ENCODE results near the gene MAPRE3.

The MAPRE3 gene

DNA sequence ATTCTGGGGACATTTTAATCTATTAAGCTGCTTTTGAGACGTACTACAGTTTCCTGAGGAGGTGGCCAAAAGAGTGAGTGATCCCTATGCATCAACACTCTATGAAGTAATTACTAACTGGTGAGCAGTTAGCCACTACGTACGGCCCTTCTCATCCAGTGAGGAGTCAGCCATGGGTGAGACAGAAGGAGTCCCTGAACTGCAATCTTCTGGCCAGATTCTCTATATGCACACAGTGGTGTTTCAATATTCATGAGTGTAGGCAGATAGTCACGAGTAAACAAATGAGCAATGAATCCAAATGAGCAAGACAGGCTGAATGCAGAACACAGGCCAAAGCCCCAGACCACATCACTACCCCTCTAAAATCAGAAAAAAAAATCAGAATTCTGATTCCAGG is 32.6 kb downstream of the MAPRE3 start:
- DNase-seq (ENCODE audit: low read depth) = no peak
- TF ChIP-seq, protein P1, sequence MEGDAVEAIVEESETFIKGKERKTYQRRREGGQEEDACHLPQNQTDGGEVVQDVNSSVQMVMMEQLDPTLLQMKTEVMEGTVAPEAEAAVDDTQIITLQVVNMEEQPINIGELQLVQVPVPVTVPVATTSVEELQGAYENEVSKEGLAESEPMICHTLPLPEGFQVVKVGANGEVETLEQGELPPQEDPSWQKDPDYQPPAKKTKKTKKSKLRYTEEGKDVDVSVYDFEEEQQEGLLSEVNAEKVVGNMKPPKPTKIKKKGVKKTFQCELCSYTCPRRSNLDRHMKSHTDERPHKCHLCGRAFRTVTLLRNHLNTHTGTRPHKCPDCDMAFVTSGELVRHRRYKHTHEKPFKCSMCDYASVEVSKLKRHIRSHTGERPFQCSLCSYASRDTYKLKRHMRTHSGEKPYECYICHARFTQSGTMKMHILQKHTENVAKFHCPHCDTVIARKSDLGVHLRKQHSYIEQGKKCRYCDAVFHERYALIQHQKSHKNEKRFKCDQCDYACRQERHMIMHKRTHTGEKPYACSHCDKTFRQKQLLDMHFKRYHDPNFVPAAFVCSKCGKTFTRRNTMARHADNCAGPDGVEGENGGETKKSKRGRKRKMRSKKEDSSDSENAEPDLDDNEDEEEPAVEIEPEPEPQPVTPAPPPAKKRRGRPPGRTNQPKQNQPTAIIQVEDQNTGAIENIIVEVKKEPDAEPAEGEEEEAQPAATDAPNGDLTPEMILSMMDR (conservative IDR thresholded peaks at IDR 0.05; ENCODE audit: low read length) = no peak
- no peak overlapping the region for H3K4me3 ChIP-seq (ENCODE audit: low read length)

GRCh38 chr2:27003857-27004256 is 33.4 kb downstream of the MAPRE3 start:
- no peak overlapping the region for H3K4me3 ChIP-seq (ENCODE audit: low read length)
- TF ChIP-seq, protein P1 (conservative IDR thresholded peaks at IDR 0.05; ENCODE audit: low read length) = no peak
- DNase-seq (ENCODE audit: low read depth) = peak; percentile 47

DNA sequence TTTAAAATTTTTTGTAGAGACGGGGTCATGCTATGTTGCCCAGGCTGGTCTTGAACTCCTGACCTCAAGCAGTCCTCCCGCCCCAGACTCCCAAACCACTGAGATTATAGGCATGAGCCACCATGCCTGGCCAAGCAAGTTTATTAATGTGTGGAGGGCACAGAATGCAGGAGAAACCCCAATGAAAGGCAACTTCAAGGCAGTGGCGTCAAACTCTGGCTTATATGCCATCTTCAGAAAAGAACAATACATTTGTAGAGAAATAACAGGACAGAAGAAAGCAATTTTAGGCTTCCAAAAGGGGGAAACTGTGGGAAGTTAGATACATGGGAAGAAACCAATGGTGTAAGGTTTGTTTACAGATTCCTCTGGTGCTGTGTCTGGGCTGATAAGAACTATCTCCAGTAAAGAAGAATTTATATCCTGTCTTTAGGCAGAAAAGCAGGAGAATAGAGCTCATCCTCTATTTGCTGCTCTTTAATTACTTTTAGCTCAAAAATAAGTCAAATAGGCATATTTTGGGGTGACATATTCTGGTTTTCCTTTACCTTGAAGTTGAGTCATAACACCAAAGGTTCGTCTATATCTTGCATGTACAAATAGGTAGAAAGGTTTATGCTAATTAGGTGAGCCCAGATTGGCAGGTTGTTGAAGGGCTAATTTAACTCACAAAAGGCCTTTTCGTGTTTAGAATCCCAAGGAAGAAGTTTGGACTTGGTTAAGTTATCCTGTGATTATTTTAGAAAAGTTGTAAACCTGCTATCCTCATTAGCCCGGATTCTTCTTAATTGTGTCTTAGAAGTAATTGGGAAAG is 36.4 kb downstream of the MAPRE3 start:
- TF ChIP-seq, protein P1 (conservative IDR thresholded peaks at IDR 0.05; ENCODE audit: low read length) = no peak
- DNase-seq (ENCODE audit: low read depth) = no peak

GRCh38 chr2:27007416-27008374 is 37.3 kb downstream of the MAPRE3 start:
- H3K4me3 ChIP-seq (ENCODE audit: low read length) = no peak overlapping the region
- no peak for DNase-seq (ENCODE audit: low read depth)
- TF ChIP-seq, protein P1 (conservative IDR thresholded peaks at IDR 0.05; ENCODE audit: low read length) = no peak

More for the DNA sequence above, 36.4 kb downstream of the MAPRE3 start:
- no peak overlapping the region for H3K4me3 ChIP-seq (ENCODE audit: low read length)

DNA sequence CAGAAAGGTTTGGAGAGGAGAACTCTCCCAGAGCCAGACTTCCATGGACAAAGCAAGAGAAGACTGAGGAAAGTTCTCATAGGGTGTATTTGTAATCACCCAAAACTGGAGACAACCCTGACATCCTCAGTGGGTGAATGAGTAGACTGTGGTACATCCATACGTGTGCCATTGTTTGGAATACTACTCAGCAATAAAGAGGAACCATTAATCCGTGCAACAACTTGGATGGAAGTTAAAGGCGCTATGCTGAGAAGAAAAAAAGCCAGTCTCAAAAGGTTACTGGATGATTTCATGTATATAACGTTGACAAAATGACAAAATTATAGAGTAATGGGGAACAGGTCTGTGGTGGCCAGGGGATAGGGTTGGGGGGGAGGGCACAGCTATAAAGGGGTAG is 38.2 kb downstream of the MAPRE3 start:
- TF ChIP-seq, protein P1 (conservative IDR thresholded peaks at IDR 0.05; ENCODE audit: low read length) = no peak
- DNase-seq (ENCODE audit: low read depth) = no peak

GRCh38 chr2:27009083-27009482 is 38.6 kb downstream of the MAPRE3 start:
- TF ChIP-seq, protein P1 (conservative IDR thresholded peaks at IDR 0.05; ENCODE audit: low read length) = no peak
- DNase-seq (ENCODE audit: low read depth) = no peak
- no peak overlapping the region for H3K4me3 ChIP-seq (ENCODE audit: low read length)

More for the DNA sequence above, 38.2 kb downstream of the MAPRE3 start:
- H3K4me3 ChIP-seq (ENCODE audit: low read length) = no peak overlapping the region

All from AG10803 (cell line).